ENCODE measurements around the gene AKT1S1. TPM values are rescaled to one million over a fixed set of nuclear protein-coding genes. Genes with fewer than 3 reads are reported as not detected.

AKT1S1 gene
- total and polyA plus RNA-seq, 2 of the 13 experiments (the other 11 are each of a cell fraction or from before 2014, with no cell fraction given), result 13.5 to 27.8 TPM

DNA sequence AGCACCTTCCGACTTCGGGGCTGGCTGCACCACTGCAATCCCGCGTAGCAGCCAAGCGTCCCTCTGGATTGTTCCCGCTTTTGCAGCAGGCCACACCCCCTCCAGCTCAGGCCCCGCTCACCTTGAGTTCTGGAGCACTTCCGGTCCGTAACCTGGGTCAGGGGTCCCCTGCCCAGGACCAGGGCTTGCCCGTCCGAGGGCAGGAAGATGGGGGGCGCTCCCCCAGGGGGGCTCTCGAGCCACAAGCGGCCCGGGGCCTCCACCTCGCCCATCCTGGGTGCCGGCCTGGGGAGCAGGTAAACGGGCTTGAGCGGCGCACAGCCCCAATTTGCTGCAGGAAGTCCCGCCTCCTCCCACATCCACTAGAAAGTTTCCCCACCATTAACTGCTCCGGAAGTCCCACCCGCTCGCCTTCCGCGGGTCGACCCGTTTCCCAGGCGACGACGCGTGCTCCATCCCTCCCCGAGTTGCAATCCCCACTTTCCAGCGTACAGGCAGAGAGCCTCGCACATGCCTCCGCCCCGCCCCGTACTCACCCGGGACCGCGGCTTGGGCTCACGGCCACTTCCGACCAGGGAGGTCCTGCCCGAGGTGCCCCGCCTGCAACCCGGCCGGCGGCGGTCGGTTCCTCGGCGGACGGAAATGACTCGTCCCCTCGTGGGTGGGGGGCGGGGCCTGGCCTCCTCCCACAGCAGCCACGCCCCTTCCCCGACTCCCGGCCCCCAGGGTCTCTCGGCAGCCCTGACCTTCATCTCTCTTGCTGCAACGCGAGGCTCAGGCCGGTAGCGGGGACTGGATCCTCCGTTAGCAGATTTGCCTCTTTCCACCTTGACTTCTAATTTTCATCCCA is 10.0 kb downstream of the AKT1S1 start, which contains the start of gene PNKP (continued):
- TF ChIP-seq, protein P1, sequence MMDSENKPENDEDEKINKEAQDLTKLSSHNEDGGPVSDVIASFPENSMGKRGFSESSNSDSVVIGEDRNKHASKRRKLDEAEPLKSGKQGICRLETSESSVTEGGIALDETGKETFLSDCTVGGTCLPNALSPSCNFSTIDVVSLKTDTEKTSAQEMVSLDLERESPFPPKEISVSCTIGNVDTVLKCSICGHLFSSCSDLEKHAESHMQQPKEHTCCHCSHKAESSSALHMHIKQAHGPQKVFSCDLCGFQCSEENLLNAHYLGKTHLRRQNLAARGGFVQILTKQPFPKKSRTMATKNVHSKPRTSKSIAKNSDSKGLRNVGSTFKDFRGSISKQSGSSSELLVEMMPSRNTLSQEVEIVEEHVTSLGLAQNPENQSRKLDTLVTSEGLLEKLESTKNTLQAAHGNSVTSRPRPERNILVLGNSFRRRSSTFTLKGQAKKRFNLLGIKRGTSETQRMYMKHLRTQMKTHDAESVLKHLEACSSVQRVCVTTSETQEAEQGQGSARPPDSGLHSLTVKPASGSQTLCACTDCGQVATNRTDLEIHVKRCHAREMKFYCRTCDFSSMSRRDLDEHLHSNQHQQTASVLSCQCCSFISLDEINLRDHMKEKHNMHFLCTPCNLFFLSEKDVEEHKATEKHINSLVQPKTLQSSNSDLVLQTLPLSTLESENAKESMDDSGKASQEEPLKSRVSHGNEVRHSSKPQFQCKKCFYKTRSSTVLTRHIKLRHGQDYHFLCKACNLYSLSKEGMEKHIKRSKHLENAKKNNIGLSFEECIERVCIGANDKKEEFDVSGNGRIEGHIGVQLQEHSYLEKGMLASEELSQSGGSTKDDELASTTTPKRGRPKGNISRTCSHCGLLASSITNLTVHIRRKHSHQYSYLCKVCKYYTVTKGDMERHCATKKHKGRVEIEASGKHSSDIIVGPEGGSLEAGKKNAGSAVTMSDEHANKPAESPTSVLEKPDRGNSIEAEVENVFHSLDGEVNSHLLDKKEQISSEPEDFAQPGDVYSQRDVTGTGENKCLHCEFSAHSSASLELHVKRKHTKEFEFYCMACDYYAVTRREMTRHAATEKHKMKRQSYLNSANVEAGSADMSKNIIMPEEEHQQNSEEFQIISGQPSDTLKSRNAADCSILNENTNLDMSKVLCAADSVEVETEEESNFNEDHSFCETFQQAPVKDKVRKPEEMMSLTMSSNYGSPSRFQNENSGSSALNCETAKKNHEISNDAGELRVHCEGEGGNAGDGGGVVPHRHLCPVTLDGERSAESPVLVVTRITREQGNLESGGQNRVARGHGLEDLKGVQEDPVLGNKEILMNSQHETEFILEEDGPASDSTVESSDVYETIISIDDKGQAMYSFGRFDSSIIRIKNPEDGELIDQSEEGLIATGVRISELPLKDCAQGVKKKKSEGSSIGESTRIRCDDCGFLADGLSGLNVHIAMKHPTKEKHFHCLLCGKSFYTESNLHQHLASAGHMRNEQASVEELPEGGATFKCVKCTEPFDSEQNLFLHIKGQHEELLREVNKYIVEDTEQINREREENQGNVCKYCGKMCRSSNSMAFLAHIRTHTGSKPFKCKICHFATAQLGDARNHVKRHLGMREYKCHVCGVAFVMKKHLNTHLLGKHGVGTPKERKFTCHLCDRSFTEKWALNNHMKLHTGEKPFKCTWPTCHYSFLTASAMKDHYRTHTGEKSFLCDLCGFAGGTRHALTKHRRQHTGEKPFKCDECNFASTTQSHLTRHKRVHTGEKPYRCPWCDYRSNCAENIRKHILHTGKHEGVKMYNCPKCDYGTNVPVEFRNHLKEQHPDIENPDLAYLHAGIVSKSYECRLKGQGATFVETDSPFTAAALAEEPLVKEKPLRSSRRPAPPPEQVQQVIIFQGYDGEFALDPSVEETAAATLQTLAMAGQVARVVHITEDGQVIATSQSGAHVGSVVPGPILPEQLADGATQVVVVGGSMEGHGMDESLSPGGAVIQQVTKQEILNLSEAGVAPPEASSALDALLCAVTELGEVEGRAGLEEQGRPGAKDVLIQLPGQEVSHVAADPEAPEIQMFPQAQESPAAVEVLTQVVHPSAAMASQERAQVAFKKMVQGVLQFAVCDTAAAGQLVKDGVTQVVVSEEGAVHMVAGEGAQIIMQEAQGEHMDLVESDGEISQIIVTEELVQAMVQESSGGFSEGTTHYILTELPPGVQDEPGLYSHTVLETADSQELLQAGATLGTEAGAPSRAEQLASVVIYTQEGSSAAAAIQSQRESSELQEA (CRISPR knock-in tag; IDR thresholded peaks at IDR 0.05; ENCODE audit: not compliant biosample characterization), result no peak
- no peak for TF ChIP-seq ZNF550 (CRISPR knock-in tag; IDR thresholded peaks at IDR 0.05; ENCODE audit: borderline replicate concordance)
- no peak for TF ChIP-seq HMGA1 (CRISPR knock-in tag; conservative IDR thresholded peaks at IDR 0.05)
- TF ChIP-seq RBAK (CRISPR knock-in tag; IDR thresholded peaks at IDR 0.05), result no peak
- no peak; the same call in none of the 2 replicates for TF ChIP-seq KDM4B (CRISPR knock-in tag; IDR thresholded peaks at IDR 0.05)
- no peak for TF ChIP-seq MLLT10 (CRISPR knock-in tag; IDR thresholded peaks at IDR 0.05)
- TF ChIP-seq SMC3 (IDR thresholded peaks at IDR 0.05; ENCODE audit: low read length), result no peak
- no peak; the same call in 1 of the 2 replicates for TF ChIP-seq FOSL1 (CRISPR knock-in tag; IDR thresholded peaks at IDR 0.05; ENCODE audit: borderline replicate concordance)
- TF ChIP-seq IKZF1 (IDR thresholded peaks at IDR 0.05), result no peak
- 0 out of 2 replicates have a peak, but pooled peaks have one; percentile 35 for TF ChIP-seq IRF2 (CRISPR knock-in tag; IDR thresholded peaks at IDR 0.05)
- no peak for TF ChIP-seq FOXP1 (IDR thresholded peaks at IDR 0.05)
- TF ChIP-seq FOXP1 (CRISPR knock-in tag; IDR thresholded peaks at IDR 0.05), result no peak
- TF ChIP-seq, protein P2, sequence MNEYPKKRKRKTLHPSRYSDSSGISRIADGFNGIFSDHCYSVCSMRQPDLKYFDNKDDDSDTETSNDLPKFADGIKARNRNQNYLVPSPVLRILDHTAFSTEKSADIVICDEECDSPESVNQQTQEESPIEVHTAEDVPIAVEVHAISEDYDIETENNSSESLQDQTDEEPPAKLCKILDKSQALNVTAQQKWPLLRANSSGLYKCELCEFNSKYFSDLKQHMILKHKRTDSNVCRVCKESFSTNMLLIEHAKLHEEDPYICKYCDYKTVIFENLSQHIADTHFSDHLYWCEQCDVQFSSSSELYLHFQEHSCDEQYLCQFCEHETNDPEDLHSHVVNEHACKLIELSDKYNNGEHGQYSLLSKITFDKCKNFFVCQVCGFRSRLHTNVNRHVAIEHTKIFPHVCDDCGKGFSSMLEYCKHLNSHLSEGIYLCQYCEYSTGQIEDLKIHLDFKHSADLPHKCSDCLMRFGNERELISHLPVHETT (CRISPR knock-in tag; conservative IDR thresholded peaks at IDR 0.05), result peak; percentile 80; the same call in 1 of the 2 replicates
- TF ChIP-seq MXD4 (CRISPR knock-in tag; IDR thresholded peaks at IDR 0.05), result peak; percentile 93; the same call in 1 of the 2 replicates
- peak; percentile 46; the same call in 1 of the 2 replicates for TF ChIP-seq ARHGAP35 (CRISPR knock-in tag; IDR thresholded peaks at IDR 0.05; ENCODE audit: borderline replicate concordance)
- TF ChIP-seq, protein P3, sequence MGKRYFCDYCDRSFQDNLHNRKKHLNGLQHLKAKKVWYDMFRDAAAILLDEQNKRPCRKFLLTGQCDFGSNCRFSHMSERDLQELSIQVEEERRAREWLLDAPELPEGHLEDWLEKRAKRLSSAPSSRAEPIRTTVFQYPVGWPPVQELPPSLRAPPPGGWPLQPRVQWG (CRISPR knock-in tag; IDR thresholded peaks at IDR 0.05; ENCODE audit: borderline replicate concordance, low read depth), result no peak
- TF ChIP-seq ZNF772 (CRISPR knock-in tag; IDR thresholded peaks at IDR 0.05), result peak; percentile 92; the same call in 1 of the 2 replicates
- TF ChIP-seq TGIF2 (CRISPR knock-in tag; IDR thresholded peaks at IDR 0.05), result no peak
- no peak for TF ChIP-seq PAF1 (CRISPR knock-in tag; IDR thresholded peaks at IDR 0.05)
- TF ChIP-seq RBFOX2 (IDR thresholded peaks at IDR 0.05; ENCODE audit: low read depth, low read length), result peak; percentile 94
- TF ChIP-seq, protein P4, sequence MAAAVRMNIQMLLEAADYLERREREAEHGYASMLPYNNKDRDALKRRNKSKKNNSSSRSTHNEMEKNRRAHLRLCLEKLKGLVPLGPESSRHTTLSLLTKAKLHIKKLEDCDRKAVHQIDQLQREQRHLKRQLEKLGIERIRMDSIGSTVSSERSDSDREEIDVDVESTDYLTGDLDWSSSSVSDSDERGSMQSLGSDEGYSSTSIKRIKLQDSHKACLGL (CRISPR knock-in tag; IDR thresholded peaks at IDR 0.05), result peak; percentile 94
